GM19397 (cell line): ENCODE results near the gene COL4A1.
A peak's percentile ranks its signal among the peaks of the same experiment; 100 is the strongest.
"Not testable (repeated sequence)": the region's sequence is repeated elsewhere in the genome, so short reads cannot be mapped to it uniquely, and the experiment has no call there.

ENCODE experiments used
- ATAC-seq: cut with Tn5 transposase; IDR thresholded peaks from one replicate; pipeline ENCODE4 v1.9.1; 2021; ENCODE audit warnings: mild to moderate bottlenecking, moderate library complexity; ENCODE audit not compliant: unreplicated experiment

Gene COL4A1

GRCh38 chr13:110124201-110124940, 182.6 kb downstream of the COL4A1 start:
- no peak for ATAC-seq

- no peak for ATAC-seq
Observed at GRCh38 chr13:110123041-110123809, 183.7 kb downstream of the COL4A1 start.

GRCh38 chr13:110121422-110122083, 185.4 kb downstream of the COL4A1 start:
- no peak for ATAC-seq

DNA sequence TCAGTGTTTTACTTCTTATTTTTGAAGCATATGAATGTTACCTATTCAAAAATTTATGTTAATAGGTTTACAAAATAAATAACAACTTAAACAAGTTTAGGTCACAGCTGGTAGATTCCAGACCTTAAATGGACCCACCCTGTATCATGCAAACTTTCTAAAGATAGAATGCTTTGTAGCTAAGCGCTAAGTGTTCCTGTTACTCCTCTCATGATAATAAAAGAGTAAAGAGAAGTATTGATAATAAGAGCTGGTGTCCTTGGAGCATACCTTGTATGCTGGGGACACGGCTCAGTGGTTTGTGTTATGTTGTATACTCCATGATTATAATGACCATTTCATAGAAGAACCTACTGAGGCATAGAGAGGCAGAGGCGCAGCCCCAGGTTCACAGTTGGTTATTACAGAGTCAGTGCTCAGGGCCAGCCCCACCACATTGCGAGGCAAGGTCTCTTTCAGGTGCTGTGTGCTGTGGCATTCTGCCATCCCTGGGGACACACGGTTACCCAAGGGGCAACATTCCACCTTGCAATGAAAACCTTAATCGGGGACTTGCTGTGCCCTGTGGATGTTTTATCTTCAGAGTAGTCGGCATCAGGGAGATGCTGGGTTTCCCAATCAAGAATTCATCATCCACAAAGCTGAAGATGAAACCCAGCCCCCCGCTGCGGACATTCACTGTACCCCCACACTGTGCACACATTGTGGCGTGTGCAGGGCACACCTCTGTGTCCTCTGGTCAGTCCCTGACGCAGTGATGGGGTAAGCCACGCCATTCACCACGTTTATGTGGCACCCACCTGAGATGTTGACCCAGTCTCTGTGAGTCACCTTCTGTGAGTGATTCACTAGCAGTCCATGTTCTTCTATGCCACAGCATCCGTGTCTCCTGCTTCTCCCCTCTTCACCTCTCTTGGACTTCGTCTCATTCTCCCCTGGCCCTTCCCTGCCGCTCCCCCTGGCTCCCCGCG, 186.7 kb downstream of the COL4A1 start:
- no peak for ATAC-seq

GRCh38 chr13:110118106-110118505, 188.9 kb downstream of the COL4A1 start:
- ATAC-seq: no peak

GRCh38 chr13:110116072-110116487, 190.9 kb downstream of the COL4A1 start:
- peak; percentile 78 for ATAC-seq

GRCh38 chr13:110115591-110115990, 191.4 kb downstream of the COL4A1 start:
- no peak for ATAC-seq

DNA sequence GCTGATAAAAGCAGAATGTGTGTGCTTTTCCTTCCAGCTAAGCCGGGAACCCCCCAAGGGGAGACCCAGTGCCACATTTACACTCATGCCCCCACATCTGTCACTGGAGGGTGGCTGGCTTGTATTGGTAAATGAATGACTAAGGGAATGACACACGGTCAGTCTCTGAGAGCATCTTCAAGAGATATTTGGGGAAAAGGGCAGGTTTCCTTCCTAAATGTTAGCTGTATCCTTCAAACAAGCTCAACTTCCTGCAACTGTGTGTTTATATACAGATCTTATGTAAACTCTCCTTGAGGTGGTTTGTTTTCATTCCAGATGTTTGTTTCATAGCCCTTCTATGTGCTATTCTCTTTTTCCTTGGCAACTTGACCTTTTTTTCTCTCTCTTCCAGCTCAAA, 192.6 kb downstream of the COL4A1 start:
- ATAC-seq: no peak

DNA sequence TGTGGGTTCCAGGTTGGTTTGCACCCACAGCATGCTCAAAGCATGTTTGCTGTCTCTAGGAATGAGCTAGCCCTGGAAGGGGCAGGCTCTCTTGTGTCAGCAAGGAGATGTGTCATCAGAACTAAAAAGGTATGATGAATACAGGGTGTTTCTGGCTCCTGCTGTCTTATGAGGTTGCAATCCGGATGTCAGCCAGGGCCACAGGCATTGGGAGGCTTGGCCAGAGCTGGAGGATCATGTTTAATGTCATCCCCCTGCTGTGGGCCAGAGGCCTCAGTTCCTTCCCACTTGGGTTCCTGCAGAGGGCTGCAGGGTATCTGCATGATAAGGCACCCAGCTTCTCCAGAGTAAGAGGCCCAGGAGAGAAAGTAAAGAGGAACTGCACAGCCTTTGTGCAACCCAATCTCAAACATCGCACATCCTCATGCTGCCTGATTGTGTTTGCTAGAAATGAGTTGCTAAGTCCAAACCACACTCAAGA, 193.6 kb downstream of the COL4A1 start:
- ATAC-seq: no peak

DNA sequence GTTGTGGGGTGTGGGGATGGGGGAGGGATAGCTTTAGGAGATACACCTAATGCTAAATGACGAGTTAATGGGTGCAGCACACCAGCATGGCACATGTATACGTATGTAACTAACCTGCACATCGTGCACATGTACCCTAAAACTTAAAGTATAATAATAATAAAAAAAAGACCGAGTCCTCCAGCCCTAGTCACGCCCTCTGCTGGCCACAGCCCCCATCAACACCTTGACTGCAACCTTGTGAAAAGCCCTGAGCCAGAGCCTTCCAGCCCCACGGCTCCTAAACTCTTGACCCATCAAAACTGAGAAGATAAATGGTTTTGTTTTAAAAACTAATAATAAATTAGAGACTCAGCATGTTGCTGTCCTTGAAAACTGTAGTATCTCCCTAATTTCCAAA, 194.6 kb downstream of the COL4A1 start:
- not testable (repeated sequence) for ATAC-seq

- no peak for ATAC-seq
Observed at GRCh38 chr13:110110783-110111182, 196.2 kb downstream of the COL4A1 start.

DNA sequence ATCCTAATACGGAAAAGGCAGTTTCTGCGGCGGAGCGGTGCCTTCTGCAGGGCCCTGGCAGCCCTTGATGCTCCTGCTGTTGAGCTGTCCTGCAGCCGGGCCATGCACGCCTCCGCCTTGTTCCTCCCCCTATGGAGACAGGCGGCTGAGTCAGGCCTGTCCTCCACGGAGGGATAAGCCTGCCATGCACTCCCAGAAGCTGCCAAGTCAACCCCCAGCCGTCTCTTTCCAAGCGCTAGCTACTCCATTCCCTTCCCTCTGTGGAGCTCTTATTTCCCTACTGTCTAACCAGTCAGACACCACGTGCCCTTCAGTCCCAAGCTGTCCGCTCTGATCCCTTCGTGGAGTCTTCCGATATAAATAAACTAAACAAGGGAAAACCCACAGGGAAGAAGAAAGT, 197.0 kb downstream of the COL4A1 start:
- no peak for ATAC-seq

GRCh38 chr13:110109140-110109783, 197.7 kb downstream of the COL4A1 start:
- no peak for ATAC-seq

DNA sequence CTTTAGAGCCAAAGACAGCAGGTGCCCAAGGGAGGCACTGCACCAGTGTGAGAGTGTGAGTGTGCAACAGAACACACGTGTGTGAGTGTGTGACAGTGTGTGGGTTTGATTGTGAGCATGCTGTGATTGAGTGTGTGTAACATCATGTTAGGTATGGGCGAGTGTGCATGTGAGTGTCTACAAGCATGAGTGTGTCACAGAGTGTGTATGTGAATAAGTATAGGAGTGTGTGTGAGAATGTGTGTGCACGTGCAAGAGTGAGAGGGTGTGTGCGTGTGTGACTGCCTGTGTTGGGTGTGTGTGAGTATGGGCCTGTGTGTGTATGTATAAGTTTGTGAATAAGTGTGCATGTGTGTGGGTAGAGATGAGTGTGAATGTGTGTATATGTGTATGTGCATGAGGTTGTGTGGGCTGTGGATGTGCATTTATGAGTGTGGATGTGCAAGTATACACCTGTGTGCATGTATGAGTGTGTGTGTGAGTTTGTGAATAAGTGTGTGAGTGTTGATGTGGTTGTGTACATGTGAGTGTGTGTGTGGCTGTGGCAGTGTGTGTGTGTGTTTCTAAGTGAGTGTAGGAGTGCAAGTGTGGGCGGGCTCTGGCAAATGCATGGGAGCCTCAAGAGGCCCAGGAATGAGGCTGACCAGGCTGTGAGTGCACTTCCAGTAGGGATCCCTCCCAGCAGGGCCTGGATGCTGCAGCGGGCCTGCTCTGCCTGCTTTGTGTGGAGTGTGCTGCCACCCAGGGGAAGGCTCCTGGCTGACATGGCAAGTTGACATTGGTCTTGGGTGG, 198.4 kb downstream of the COL4A1 start:
- ATAC-seq: no peak

DNA sequence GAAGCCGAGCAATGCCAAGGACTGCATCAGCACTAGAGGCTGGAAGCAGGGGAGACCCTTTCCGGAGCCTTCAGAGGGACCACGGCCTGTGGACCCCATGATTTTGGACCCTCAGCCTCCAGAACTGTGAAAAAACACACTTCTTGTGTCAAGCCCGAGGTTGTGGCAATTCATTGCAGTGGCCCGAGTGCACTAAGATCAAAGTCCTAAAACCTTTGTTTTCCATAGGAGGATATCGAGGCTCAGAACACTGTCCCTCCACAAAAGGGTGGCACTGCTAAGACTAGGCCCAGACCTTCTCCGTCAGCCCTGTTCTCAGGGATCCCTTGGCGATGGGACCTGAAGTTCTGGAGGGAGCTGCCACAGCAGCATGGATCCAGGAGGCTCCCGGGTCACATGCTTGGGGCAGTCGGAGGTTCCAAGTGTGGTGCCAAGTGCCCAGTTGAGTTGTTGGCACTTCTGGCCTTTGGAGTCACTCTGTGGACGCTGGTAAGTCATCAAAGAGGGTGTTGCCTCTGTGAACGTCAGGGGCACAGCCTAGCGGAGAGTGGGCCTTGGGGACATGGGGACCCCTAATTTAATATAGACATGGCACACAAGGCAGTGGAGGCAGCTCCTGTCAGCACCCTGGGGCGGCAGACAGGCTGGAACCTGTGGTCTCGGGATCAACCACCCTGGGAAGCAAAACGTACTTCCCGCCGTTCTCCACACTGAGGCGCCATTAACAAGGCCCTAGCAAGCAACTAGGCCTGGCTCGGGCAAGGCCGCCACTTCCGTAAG, 199.2 kb downstream of the COL4A1 start:
- ATAC-seq: no peak

DNA sequence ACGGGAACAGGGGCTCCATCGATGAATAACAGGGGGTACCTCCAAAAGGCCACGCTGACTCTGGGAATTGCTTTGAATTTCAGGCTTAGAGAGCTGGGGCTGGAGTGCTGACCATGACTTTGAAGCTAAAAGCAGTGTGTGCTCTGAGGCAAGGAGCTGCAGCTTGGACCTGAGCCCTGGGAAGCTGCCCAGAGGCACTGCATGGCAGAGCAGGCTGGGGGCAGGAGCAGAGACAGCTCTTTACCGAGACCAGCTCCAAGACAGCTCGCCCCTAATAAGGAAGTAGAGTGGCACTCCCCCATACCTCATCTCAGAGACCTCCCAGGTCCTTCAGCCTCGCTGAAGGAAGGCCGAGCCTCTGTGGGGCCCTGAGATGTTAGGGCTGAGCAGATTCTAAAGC, 200.2 kb downstream of the COL4A1 start:
- ATAC-seq: no peak

DNA sequence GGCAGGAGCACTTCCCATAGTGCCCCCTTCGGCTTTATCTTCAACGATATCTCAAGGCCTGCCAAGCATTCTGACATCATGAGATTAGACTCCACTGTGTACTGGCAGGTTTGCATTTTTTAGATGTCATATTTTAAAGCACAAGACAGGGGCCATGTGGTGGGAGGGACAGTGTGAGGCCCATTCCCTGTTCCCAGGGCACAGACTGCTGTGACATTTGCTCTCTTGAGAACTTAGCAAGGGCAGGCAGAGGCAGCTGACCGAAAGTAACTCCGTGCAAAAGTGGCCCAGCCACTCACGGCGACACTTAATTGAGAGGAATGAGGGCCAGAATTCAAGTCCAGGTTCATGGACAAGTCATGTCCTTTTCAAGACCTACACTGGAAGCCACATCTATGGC, 201.8 kb downstream of the COL4A1 start:
- no peak for ATAC-seq

- no peak for ATAC-seq
Observed at GRCh38 chr13:110103534-110103933, 203.4 kb downstream of the COL4A1 start.
